GM23248 (cell line): ENCODE measurements around the gene SLC9A5. TPM values are rescaled to one million over a fixed set of nuclear protein-coding genes. Genes with fewer than 3 reads are reported as not detected.

Experiments used
- DNase-seq: peaks from one replicate; pipeline ENCODE4 v3.0.0-alpha.2; 2015
- H2AFZ ChIP-seq: fragments of 200-600 bp; sonication (generic); 2 replicates; pipeline ENCODE4 v1.6.1; 2016; ENCODE audit warnings: antibody characterized with exemption
- H3F3A ChIP-seq: fragments of 200-600 bp; sonication (generic); 2 replicates; pipeline ENCODE4 v1.6.1; 2016; ENCODE audit warnings: mild to moderate bottlenecking, antibody characterized with exemption, mixed run types; ENCODE audit not compliant: insufficient read depth
- H3K27ac ChIP-seq: fragments of 200-600 bp; sonication (generic); 2 replicates; pipeline ENCODE4 v1.5.1; 2016; ENCODE audit warnings: mild to moderate bottlenecking
- H3K27me3 ChIP-seq: fragments of 200-600 bp; sonication (generic); replicated peaks from 2 replicates; pipeline ENCODE4 v1.6.1; 2016; ENCODE audit warnings: mild to moderate bottlenecking; ENCODE audit not compliant: insufficient read depth
- H3K36me3 ChIP-seq: fragments of 200-600 bp; sonication (generic); 2 replicates; pipeline ENCODE4 v1.6.1; 2016; ENCODE audit warnings: low read depth, mild to moderate bottlenecking
- H3K4me1 ChIP-seq: fragments of 200-600 bp; sonication (generic); 2 replicates; pipeline ENCODE4 v1.6.1; 2016; ENCODE audit warnings: mild to moderate bottlenecking; ENCODE audit not compliant: insufficient read depth
- H3K4me2 ChIP-seq: fragments of 200-600 bp; sonication (generic); one replicate; pipeline ENCODE4 v1.6.1; 2016; ENCODE audit warnings: mild to moderate bottlenecking; ENCODE audit not compliant: unreplicated experiment
- H3K4me3 ChIP-seq: fragments of 200-600 bp; sonication (generic); 2 replicates; pipeline ENCODE4 v1.5.1; 2016; ENCODE audit warnings: mild to moderate bottlenecking
- H3K79me2 ChIP-seq: fragments of 200-600 bp; sonication (generic); 2 replicates; pipeline ENCODE4 v1.6.1; 2016; ENCODE audit warnings: mild to moderate bottlenecking; ENCODE audit not compliant: insufficient read depth
- H3K9ac ChIP-seq: fragments of 200-600 bp; sonication (generic); 2 replicates; pipeline ENCODE4 v1.6.1; 2016; ENCODE audit warnings: mild to moderate bottlenecking
- H3K9me2 ChIP-seq: fragments of 200-600 bp; sonication (generic); 2 replicates; pipeline ENCODE4 v1.6.1; 2016; ENCODE audit warnings: mixed run types, mild to moderate bottlenecking, moderate library complexity; ENCODE audit not compliant: insufficient read depth
- H3K9me3 ChIP-seq: fragments of 200-600 bp; sonication (generic); one replicate; pipeline ENCODE4 v1.6.1; 2017; ENCODE audit warnings: low read depth
- H4K20me1 ChIP-seq: fragments of 200-600 bp; sonication (generic); 2 replicates; pipeline ENCODE4 v1.6.0; 2016; ENCODE audit not compliant: insufficient read depth
- EZH2 ChIP-seq: fragments of 200-600 bp; sonication (generic); IDR thresholded peaks from 2 replicates; pipeline ENCODE4 v1.6.1; 2018; ENCODE audit warnings: antibody characterized with exemption, mild to moderate bottlenecking; ENCODE audit not compliant: insufficient read depth, poor library complexity, severe bottlenecking
- EZH2phosphoT487 ChIP-seq: fragments of 200-600 bp; sonication (generic); IDR thresholded peaks from 2 replicates; pipeline ENCODE4 v1.6.1; 2018; ENCODE audit warnings: antibody characterized with exemption, moderate library complexity, mild to moderate bottlenecking, low read depth; ENCODE audit not compliant: insufficient read depth
- WGBS, 2 experiments: methylation state at CpG; one replicate each; pipeline ENCODE4 v1.1.6; 2015 to 2017; ENCODE audit warnings: low lambda C conversion rate in 2 of 2, low coverage in 1 of 2; ENCODE audit errors: missing lambda C conversion rate in 2 of 2; 5-methylcytosine and 5-hydroxymethylcytosine counted together
- in situ Hi-C: fragments of 300-500 bp; cut with MboI; formaldehyde crosslinking; loops from 2 replicates; pipeline ENCODE4 v1.15.0; 2020
- polyA plus RNA-seq: library from polyadenylated mRNA; unstranded; fragments of >200 nt; fragmentation: Nextera tagmentation; extraction: Ambion mirVana; gene quantifications from 2 replicates; pipeline ENCODE4 v1.2.1, GENCODE V29; 2016
- total RNA-seq: library from RNA; depleted of rRNA; stranded (reverse); fragments of >200 nt; shearing (Covaris generic); gene quantifications from 2 replicates; pipeline ENCODE4 v1.2.3, GENCODE V29; 2014

SLC9A5 gene
- total and polyA plus RNA-seq, 2 experiments from 2014 or later, result 2.2 to 2.5 TPM

GRCh38 chr16:67228905-67229304, 19.9 kb upstream of the SLC9A5 start:
- no peaks in the 10 kb centered on the region for H3K9me3 ChIP-seq
- WGBS, 2 experiments, result 96% methylated on average over 9 of the region's 9 CpGs
- no peaks in the 10 kb centered on the region for H3K27me3 ChIP-seq
- no peak overlapping the region for H2AFZ ChIP-seq
- no peaks in the 10 kb centered on the region for H3F3A ChIP-seq
- H3K4me3 ChIP-seq, result no peak overlapping the region
- TF ChIP-seq EZH2phosphoT487 (no peak), EZH2 (no peak)
- no peaks in the 10 kb centered on the region for H3K9me2 ChIP-seq
- H3K9ac ChIP-seq, result no peak overlapping the region
- in situ Hi-C loops, result no loop called here
- H4K20me1 ChIP-seq, result no peaks in the 10 kb centered on the region
- no peak overlapping the region for H3K27ac ChIP-seq
- peaks cover 11% of the 10 kb centered on the region; the same call in 1 of the 2 replicates for H3K36me3 ChIP-seq
- peaks cover 47% of the 10 kb centered on the region for H3K79me2 ChIP-seq
- no peak for DNase-seq
- H3K4me1 ChIP-seq, result peaks cover 14% of the 10 kb centered on the region
- no peak overlapping the region for H3K4me2 ChIP-seq

- no peaks in the 10 kb centered on the region for H3K9me3 ChIP-seq
These were observed 18.6 kb upstream of the SLC9A5 start for GRCh38 chr16:67229906-67230808.

GRCh38 chr16:67230809-67231660, 17.7 kb upstream of the SLC9A5 start:
- TF ChIP-seq EZH2phosphoT487 (no peak), EZH2 (no peak)
- Histone ChIP-seq H3K4me3 (no peak overlapping the region), H4K20me1 (no peaks in the 10 kb centered on the region), H3K79me2 (peaks cover 38% of the 10 kb centered on the region), H2AFZ (no peak overlapping the region), H3K4me1 (peaks cover 10% of the 10 kb centered on the region), H3K27ac (no peak overlapping the region), H3K4me2 (no peak overlapping the region), H3F3A (no peaks in the 10 kb centered on the region), H3K9me2 (no peaks in the 10 kb centered on the region), H3K36me3 (peaks cover 11% of the 10 kb centered on the region; the same call in 1 of the 2 replicates), H3K9me3 (no peaks in the 10 kb centered on the region), H3K9ac (no peak overlapping the region), H3K27me3 (no peaks in the 10 kb centered on the region)
- WGBS, 2 experiments, result 92 to 95% methylated on average over 12 of the region's 12 CpGs
- DNase-seq, result no peak
- in situ Hi-C loops, result no loop called here

More at GRCh38 chr16:67229906-67230808, 18.6 kb upstream of the SLC9A5 start:
- no peak for DNase-seq
- in situ Hi-C loops, result no loop called here
- no peak overlapping the region for H2AFZ ChIP-seq
- H3K9ac ChIP-seq, result no peak overlapping the region
- no peak for TF ChIP-seq EZH2
- no peak for TF ChIP-seq EZH2phosphoT487
- no peak overlapping the region for H3K27ac ChIP-seq
- no peaks in the 10 kb centered on the region for H3F3A ChIP-seq
- H3K36me3 ChIP-seq, result peaks cover 11% of the 10 kb centered on the region; the same call in 1 of the 2 replicates
- peaks cover 14% of the 10 kb centered on the region for H3K4me1 ChIP-seq
- H3K79me2 ChIP-seq, result peaks cover 45% of the 10 kb centered on the region
- 86% methylated on average over 32 of the region's 32 CpGs for WGBS, 2 experiments
- H3K4me2 ChIP-seq, result no peak overlapping the region
- H3K4me3 ChIP-seq, result no peak overlapping the region
- H4K20me1 ChIP-seq, result no peaks in the 10 kb centered on the region
- no peaks in the 10 kb centered on the region for H3K27me3 ChIP-seq
- no peaks in the 10 kb centered on the region for H3K9me2 ChIP-seq

DNA sequence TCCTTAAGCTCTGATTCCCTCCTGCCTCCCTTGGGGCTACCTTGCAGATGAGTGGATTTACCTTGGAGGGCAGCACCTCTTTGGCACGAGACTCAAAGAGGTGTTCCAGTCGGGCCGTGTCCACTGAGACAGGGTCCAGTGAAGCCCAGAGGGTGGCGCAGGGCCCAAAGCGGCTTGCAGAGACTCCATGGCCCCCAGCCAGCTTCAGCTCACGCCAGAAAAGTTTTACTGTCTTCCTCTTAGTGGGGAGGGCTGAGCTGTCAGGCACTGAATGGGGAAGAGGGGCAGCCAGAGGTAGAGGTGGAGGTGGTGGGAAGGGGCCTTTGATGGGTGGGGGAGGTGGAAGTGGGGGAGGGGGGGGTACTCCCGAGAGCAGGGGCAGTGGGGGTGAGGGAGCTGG, 15.2 kb upstream of the SLC9A5 start:
- DNase-seq, result no peak
- no peaks in the 10 kb centered on the region for H4K20me1 ChIP-seq
- H3F3A ChIP-seq, result no peaks in the 10 kb centered on the region
- no peaks in the 10 kb centered on the region for H3K4me1 ChIP-seq
- H3K9me3 ChIP-seq, result no peaks in the 10 kb centered on the region
- no peaks in the 10 kb centered on the region for H3K9me2 ChIP-seq
- no peak for TF ChIP-seq EZH2
- TF ChIP-seq EZH2phosphoT487, result no peak
- peaks cover 10% of the 10 kb centered on the region; the same call in 1 of the 2 replicates for H3K36me3 ChIP-seq
- peaks cover 14% of the 10 kb centered on the region for H3K79me2 ChIP-seq
- WGBS, 2 experiments, result 71 to 80% methylated on average over 7 of the region's 7 CpGs
- no peak overlapping the region for H3K4me3 ChIP-seq
- H3K27me3 ChIP-seq, result no peaks in the 10 kb centered on the region
- H3K27ac ChIP-seq, result no peak overlapping the region
- H3K4me2 ChIP-seq, result no peak overlapping the region
- no peak overlapping the region for H3K9ac ChIP-seq
- in situ Hi-C loops, result no loop called here
- no peak overlapping the region for H2AFZ ChIP-seq
